ENCODE measurements around the gene SPC25. TPM values are rescaled to one million over a fixed set of nuclear protein-coding genes. Genes with fewer than 3 reads are reported as not detected.
"Not testable (repeated sequence)": the region's sequence is repeated elsewhere in the genome, so short reads cannot be mapped to it uniquely, and the experiment has no call there.

Gene SPC25
- total RNA-seq, 3 donors from 2014 or later (not counting 1 experiment from before 2014, with no cell fraction given), result 0.45 to 1.0 TPM; not detected in 1

- Histone ChIP-seq H3K27ac (ENCODE audit: low read length) (no peak overlapping the region), H3K36me3 (ENCODE audit: control insufficient read depth, insufficient read depth, low read length) (no peaks in the 10 kb centered on the region), H3K4me1 (ENCODE audit: control insufficient read depth, insufficient read depth, low read length) (no peaks in the 10 kb centered on the region), H3K9me3 (ENCODE audit: control insufficient read depth, insufficient read depth, low read length) (no peaks in the 10 kb centered on the region), H3K4me3 (ENCODE audit: low read length) (no peak overlapping the region), H3K27me3 (ENCODE audit: control insufficient read depth, insufficient read depth, low read length) (no peaks in the 10 kb centered on the region)
- no peak for TF ChIP-seq CTCF (IDR thresholded peaks at IDR 0.05)
- DNase-seq (no peak), ATAC-seq (no peak)
- H3K27me3 Mint-ChIP-seq (ENCODE audit: low read depth in 2 of 2), result no peaks in the 10 kb centered on the region
- intact Hi-C loops (cut with micrococcal nuclease), result no loop called here
- H3K9me3 Mint-ChIP-seq, result no peaks in the 10 kb centered on the region
- H3K27ac Mint-ChIP-seq, result no peak overlapping the region
- H3K4me1 Mint-ChIP-seq, result peaks cover 0 to 4% of the 10 kb centered on the region in 2 donors
- H3K4me3 Mint-ChIP-seq, result no peak overlapping the region
- WGBS (ENCODE audit: insufficient coverage), result 96% methylated on average over 6 of the region's 6 CpGs
- H3K36me3 Mint-ChIP-seq, result no peaks in the 10 kb centered on the region
Observed at GRCh38 chr2:168874368-168875054, 15.7 kb downstream of the SPC25 start.

GRCh38 chr2:168870824-168871223 is 19.4 kb downstream of the SPC25 start:
- H3K27me3 ChIP-seq (ENCODE audit: control insufficient read depth, insufficient read depth, low read length); H3K4me3 Mint-ChIP-seq; H3K4me1 ChIP-seq (ENCODE audit: control insufficient read depth, insufficient read depth, low read length); H3K9me3 Mint-ChIP-seq; H3K9me3 ChIP-seq (ENCODE audit: control insufficient read depth, insufficient read depth, low read length); intact Hi-C loops (cut with micrococcal nuclease); H3K27me3 Mint-ChIP-seq (ENCODE audit: low read depth in 2 of 2); H3K36me3 Mint-ChIP-seq; H3K27ac Mint-ChIP-seq; H3K36me3 ChIP-seq (ENCODE audit: control insufficient read depth, insufficient read depth, low read length); H3K4me3 ChIP-seq (ENCODE audit: low read length); H3K4me1 Mint-ChIP-seq; DNase-seq; ATAC-seq; H3K27ac ChIP-seq (ENCODE audit: low read length): not testable (repeated sequence)
- 100% methylated on average over 1 of the region's 4 CpGs for WGBS (ENCODE audit: insufficient coverage)

- H3K27me3 ChIP-seq (ENCODE audit: control insufficient read depth, insufficient read depth, low read length); H3K27ac Mint-ChIP-seq; DNase-seq; intact Hi-C loops (cut with micrococcal nuclease); H3K4me3 Mint-ChIP-seq; H3K4me3 ChIP-seq (ENCODE audit: low read length); H3K27ac ChIP-seq (ENCODE audit: low read length); H3K4me1 ChIP-seq (ENCODE audit: control insufficient read depth, insufficient read depth, low read length); H3K9me3 ChIP-seq (ENCODE audit: control insufficient read depth, insufficient read depth, low read length); H3K36me3 ChIP-seq (ENCODE audit: control insufficient read depth, insufficient read depth, low read length); H3K27me3 Mint-ChIP-seq (ENCODE audit: low read depth in 2 of 2); H3K9me3 Mint-ChIP-seq; H3K4me1 Mint-ChIP-seq; H3K36me3 Mint-ChIP-seq; ATAC-seq: not testable (repeated sequence)
- WGBS (ENCODE audit: insufficient coverage), result 100% methylated on average over 1 of the region's 1 CpG
Observed at GRCh38 chr2:168870369-168870768, 19.9 kb downstream of the SPC25 start.

GRCh38 chr2:168867164-168867563 is 23.1 kb downstream of the SPC25 start:
- H3K27ac Mint-ChIP-seq; H3K27me3 Mint-ChIP-seq (ENCODE audit: low read depth in 2 of 2); H3K9me3 ChIP-seq (ENCODE audit: control insufficient read depth, insufficient read depth, low read length); ATAC-seq; H3K36me3 ChIP-seq (ENCODE audit: control insufficient read depth, insufficient read depth, low read length); H3K36me3 Mint-ChIP-seq; DNase-seq; H3K4me1 ChIP-seq (ENCODE audit: control insufficient read depth, insufficient read depth, low read length); H3K4me3 ChIP-seq (ENCODE audit: low read length); intact Hi-C loops (cut with micrococcal nuclease); H3K4me3 Mint-ChIP-seq; H3K4me1 Mint-ChIP-seq; H3K9me3 Mint-ChIP-seq; H3K27ac ChIP-seq (ENCODE audit: low read length); H3K27me3 ChIP-seq (ENCODE audit: control insufficient read depth, insufficient read depth, low read length): not testable (repeated sequence)
- no CpG with 5 or more reads among the region's 1 CpG for WGBS (ENCODE audit: insufficient coverage)

GRCh38 chr2:168858146-168858545 is 32.1 kb downstream of the SPC25 start:
- no peaks in the 10 kb centered on the region for H3K27me3 Mint-ChIP-seq (ENCODE audit: low read depth in 2 of 2)
- intact Hi-C loops (cut with micrococcal nuclease), result no loop called here
- Histone ChIP-seq H3K4me1 (ENCODE audit: control insufficient read depth, insufficient read depth, low read length) (no peaks in the 10 kb centered on the region), H3K27ac (ENCODE audit: low read length) (no peak overlapping the region), H3K36me3 (ENCODE audit: control insufficient read depth, insufficient read depth, low read length) (no peaks in the 10 kb centered on the region), H3K4me3 (ENCODE audit: low read length) (no peak overlapping the region), H3K27me3 (ENCODE audit: control insufficient read depth, insufficient read depth, low read length) (no peaks in the 10 kb centered on the region), H3K9me3 (ENCODE audit: control insufficient read depth, insufficient read depth, low read length) (no peaks in the 10 kb centered on the region)
- H3K27ac Mint-ChIP-seq, result no peak overlapping the region
- no peaks in the 10 kb centered on the region for H3K4me1 Mint-ChIP-seq
- DNase-seq, result no peak
- 100% methylated on average over 1 of the region's 2 CpGs for WGBS (ENCODE audit: insufficient coverage)
- no peaks in the 10 kb centered on the region for H3K36me3 Mint-ChIP-seq
- no peak for TF ChIP-seq CTCF (IDR thresholded peaks at IDR 0.05)
- no peaks in the 10 kb centered on the region for H3K9me3 Mint-ChIP-seq
- H3K4me3 Mint-ChIP-seq, result no peak overlapping the region
- ATAC-seq, result no peak
